GM18520 (cell line): Measurements from ENCODE around the gene MARK4.
"Not testable (repeated sequence)": the region's sequence is repeated elsewhere in the genome, so short reads cannot be mapped to it uniquely, and the experiment has no call there.

Experiments used
- ATAC-seq: cut with Tn5 transposase; IDR thresholded peaks from one replicate; pipeline ENCODE4 v1.9.1; 2021; ENCODE audit not compliant: unreplicated experiment

Gene MARK4

GRCh38 chr19:45334881-45335280 lies 83.8 kb downstream of the MARK4 start:
- ATAC-seq = not testable (repeated sequence)

- no peak for ATAC-seq
Observed at GRCh38 chr19:45336696-45337251, 85.7 kb downstream of the MARK4 start.

GRCh38 chr19:45339629-45340028 lies 88.6 kb downstream of the MARK4 start:
- ATAC-seq = no peak

- ATAC-seq = no peak
Observed at GRCh38 chr19:45340232-45340898, 89.3 kb downstream of the MARK4 start, which contains the start of gene KLC3. TSS of gene KLC3 (plus strand) at chr19:45340750. CDS start at chr19:45345542, 4,792 bp downstream.

- ATAC-seq = no peak
Observed at GRCh38 chr19:45340899-45341453, 89.9 kb downstream of the MARK4 start.

GRCh38 chr19:45342911-45343310 lies 91.8 kb downstream of the MARK4 start:
- ATAC-seq = no peak

- no peak for ATAC-seq
Observed at GRCh38 chr19:45344621-45345505, 93.8 kb downstream of the MARK4 start.

GRCh38 chr19:45345506-45345860 lies 94.4 kb downstream of the MARK4 start:
- ATAC-seq = no peak

- ATAC-seq = no peak
Observed at GRCh38 chr19:45346449-45346848, 95.4 kb downstream of the MARK4 start.

- no peak for ATAC-seq
Observed at GRCh38 chr19:45347570-45348366, 96.7 kb downstream of the MARK4 start.

- no peak for ATAC-seq
Observed at GRCh38 chr19:45348367-45349125, 97.5 kb downstream of the MARK4 start.

- ATAC-seq = no peak
Observed at GRCh38 chr19:45349126-45349415, 98.0 kb downstream of the MARK4 start.

- no peak for ATAC-seq
Observed at GRCh38 chr19:45349430-45349941, 98.4 kb downstream of the MARK4 start.

- ATAC-seq = no peak
Observed at GRCh38 chr19:45350477-45351058, 99.5 kb downstream of the MARK4 start.

- no peak for ATAC-seq
Observed at GRCh38 chr19:45351401-45351952, 100.4 kb downstream of the MARK4 start.

GRCh38 chr19:45352062-45352461 lies 101.0 kb downstream of the MARK4 start:
- no peak for ATAC-seq

GRCh38 chr19:45352471-45352870 lies 101.4 kb downstream of the MARK4 start:
- ATAC-seq = no peak

- no peak for ATAC-seq
Observed at GRCh38 chr19:45352914-45353796, 102.1 kb downstream of the MARK4 start.
